Activated CD4-positive, CD25-positive, alpha-beta regulatory T cell (primary cell): Measurements from ENCODE around the gene CYP2A13.
A peak's percentile ranks its signal among the peaks of the same experiment; 100 is the strongest.
"Not testable (repeated sequence)": the region's sequence is repeated elsewhere in the genome, so short reads cannot be mapped to it uniquely, and the experiment has no call there.

Experiments
- DNase-seq, 4 experiments: peaks; one replicate each; lab custom pipeline; 2025; lab: John Stamatoyannopoulos, UW

CYP2A13 gene

DNA sequence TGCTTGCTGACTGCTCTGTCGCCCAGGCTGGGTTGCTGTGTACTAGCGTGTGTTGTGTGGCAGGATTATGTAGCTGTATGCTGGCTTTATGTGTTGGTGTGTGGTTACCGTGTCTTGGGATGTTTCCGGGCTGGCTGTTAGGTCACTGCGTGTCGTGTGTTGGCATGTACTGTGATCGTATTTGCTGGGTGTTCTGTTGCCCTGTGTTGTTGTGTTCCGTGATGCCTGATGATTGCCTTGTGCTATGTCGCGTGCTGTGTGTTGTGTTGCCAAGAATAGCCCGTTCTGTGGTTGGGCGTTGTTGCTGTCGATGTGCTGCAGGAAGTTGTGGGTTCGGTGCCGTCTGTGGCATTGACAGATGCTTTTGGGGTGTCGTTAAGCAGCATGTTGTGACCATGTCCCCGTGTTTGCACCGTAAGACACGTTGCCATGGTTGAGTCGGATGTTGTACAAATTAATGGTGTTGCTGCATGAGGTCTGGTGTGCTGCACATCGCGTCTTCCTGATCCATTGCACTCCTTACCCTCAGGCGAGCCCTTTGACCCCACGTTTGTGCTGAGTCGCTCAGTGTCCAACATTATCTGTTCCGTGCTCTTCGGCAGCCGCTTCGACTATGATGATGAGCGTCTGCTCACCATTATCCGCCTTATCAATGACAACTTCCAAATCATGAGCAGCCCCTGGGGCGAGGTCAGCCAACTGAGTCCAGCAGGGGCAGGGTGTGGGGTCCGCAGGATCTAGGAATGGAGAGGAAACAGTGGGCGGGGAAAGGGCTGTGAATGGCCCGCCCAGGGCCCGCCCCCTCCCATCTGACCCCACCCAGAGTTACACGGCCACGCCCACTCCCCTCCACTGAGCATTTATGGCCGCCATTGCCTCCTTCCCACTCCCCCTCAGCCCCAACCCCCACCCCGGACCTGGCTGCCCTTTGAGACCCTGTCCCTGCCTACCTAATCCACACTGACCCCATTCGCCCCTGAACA is 33.0 kb downstream of the CYP2A13 start:
- DNase-seq, result peak in 1 of 4 experiments; percentile 23

DNA sequence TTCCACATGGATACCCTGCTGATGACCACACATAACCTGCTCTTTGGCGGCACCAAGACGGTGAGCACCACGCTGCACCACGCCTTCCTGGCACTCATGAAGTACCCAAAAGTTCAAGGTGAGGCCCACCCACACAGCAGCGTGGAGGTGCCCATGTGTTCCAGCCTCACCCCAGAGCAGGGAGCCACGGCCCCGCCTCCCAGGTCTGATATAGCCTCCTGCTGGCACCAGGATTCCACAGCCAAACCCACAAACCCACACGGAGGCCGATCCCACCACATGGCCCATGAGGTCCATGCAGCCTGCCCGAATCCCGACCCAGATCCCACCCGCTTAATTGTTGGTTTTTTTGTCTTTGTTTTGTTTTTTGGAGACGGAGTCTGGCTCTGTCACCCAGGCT is 34.6 kb downstream of the CYP2A13 start:
- DNase-seq, result not testable (repeated sequence)

DNA sequence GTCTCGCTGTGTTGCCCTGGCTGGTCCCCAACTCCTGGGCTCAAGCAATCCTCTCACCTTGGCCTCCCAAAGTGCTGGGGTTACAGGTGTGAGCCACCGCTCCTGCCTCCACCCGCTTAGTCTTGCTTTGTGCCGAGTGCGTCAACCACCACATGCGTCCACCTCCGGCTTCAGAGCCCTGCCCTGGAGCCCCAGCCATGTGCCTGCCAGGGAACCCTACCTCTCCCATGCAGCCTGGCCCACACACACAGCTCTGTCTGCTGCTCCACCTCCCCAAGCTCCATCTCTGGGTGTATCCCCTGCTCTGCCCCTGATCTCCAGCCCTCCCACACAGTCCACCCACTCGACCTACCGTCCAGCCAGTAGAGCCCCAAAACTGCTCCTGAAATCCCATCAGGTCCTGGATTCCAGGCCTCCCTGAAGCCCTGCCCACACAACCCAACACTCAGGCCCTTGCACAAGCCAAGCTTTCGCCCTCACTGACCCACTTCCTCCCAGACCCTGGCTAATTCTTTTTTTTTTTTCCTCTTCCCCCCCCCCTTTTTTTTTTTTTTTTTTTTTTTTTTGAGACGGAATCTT is 35.6 kb downstream of the CYP2A13 start:
- no peak for DNase-seq

DNA sequence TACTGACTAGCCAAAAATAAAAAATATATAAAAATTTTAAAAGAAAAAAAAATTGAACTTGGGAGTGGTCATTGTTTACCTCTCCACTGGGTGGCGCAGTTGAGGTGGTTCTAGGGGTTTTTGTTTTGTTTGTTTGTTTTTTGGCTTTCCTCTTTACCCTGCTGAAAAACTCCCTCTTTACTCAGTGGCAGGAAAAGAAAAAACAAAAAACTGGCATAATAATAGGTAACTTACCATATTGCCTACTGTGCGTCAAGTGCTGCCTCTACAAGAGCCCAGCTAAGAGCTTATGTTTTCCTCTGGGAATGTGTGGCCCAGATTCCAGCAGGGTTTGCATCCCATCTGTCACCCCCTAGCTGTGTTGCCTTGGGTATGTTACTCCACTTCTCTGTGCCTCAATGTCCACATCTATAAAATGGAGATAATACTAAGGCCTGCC is 38.5 kb downstream of the CYP2A13 start:
- not testable (repeated sequence) for DNase-seq

DNA sequence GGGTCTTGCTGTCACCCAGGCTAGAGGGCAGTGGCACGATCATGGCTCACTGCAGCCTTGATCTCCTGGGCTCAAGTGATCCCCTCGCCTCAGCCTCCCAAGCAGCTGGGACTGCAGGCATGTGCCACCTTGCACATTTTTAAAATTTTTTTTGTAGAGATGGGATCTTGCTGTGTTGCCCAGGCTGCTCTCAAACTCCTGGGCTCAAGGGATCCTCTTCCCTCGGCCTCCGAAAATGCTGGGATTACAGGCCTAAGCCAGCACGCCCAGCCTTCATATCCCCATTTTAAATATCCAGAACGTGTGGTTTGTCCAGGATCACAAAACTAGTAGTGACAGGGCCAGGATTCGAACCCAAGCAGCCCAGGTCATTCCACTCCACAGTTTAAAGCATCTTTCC is 39.1 kb downstream of the CYP2A13 start:
- not testable (repeated sequence) for DNase-seq

DNA sequence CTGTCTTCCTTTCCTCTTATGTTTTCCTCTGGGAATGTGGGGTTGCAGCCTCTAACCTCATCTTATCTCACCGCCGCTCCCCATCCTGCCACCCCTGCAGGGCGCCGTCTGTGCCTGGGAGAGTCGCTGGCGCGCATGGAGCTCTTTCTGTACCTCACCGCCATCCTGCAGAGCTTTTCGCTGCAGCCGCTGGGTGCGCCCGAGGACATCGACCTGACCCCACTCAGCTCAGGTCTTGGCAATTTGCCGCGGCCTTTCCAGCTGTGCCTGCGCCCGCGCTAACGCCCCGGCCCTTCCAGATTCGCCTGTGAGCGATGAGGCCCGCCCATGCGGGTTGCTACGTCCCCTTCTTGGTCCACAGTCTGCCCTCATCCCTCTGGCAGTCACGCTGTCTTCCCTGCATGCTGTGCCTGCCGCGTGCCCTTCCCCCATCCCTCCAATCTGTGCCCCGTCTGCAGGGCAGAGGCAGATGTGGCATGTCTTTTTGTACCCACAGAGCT is 39.6 kb downstream of the CYP2A13 start:
- DNase-seq, result peak; percentile 33 to 70 (median 54)

DNA sequence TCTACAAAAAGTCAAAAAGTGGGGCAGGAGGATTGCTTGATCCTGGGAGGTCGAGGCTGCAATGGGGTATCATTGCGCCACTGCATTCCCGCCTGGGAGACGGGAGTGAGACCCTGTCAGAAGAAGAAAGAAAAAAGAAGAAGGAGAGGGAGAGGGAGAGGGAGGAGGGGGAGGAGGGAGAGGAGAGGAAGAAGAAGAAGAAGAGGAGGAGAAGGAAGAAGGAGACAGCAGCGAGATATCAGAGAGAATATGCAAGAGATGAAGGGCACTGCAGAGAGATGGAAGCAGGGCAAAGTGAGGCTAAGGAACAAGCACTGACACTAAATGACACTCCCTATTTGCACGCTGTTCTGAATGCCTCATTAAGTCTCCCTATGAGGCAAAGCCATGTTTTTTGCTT is 40.4 kb downstream of the CYP2A13 start:
- DNase-seq, result no peak

DNA sequence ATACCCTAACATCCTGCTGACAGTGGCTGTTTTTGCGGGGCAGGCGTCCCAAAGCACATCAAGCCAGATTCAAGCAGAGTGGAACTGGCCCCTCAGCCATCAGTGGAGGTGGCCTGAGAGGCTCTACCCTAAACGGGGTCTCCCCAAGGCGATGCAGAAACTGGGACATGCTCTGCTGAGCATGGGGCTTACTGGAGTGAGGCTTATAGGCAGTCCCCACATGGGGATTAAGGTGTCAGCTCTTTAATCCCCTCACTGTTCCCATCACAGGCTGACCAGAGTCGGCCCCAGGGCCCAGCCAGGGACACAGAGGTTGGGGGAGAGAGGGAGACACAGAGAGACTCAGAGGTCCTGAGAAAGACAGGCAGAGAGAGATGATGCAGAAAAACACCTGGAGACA is 42.9 kb downstream of the CYP2A13 start:
- DNase-seq, result no peak

DNA sequence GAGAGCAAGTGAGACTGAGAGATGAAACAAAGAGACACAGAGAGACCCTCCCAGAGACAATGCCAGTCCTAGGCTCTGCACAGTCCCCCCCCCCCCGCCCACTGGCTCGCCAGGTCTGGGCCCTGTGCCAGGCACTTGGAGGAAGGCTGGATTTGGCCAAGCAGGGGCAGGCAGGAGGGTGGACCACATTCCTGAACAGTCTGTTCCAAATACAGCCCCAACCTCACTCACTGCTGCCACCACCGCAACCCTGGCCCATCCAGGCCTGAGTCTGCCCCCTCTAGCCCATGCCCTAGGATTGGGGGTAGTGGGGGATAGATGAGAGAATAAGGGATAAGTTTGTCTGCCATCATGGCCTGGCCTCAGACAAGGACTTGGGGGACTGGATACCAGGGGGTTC is 45.0 kb downstream of the CYP2A13 start:
- DNase-seq, result no peak

DNA sequence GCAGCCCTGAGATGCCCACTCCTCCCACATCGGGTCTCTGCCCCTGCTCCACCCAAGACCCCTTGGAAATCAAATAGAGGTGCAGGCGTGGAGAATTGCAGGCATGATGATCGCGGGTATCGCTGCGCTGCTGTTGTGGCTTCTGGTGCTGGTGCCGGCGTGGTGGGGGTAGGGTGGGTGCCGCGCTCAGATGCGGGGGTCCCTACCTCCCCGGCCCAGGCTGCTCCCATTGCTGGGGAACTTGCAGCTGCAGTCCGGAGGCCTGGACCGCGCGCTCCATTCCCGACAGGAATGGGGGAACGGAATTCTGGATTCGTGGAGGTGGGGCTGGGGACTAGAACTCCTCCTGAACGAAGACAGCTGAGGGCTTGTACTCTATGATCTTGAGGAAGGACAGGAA is 46.4 kb downstream of the CYP2A13 start:
- DNase-seq, result no peak

DNA sequence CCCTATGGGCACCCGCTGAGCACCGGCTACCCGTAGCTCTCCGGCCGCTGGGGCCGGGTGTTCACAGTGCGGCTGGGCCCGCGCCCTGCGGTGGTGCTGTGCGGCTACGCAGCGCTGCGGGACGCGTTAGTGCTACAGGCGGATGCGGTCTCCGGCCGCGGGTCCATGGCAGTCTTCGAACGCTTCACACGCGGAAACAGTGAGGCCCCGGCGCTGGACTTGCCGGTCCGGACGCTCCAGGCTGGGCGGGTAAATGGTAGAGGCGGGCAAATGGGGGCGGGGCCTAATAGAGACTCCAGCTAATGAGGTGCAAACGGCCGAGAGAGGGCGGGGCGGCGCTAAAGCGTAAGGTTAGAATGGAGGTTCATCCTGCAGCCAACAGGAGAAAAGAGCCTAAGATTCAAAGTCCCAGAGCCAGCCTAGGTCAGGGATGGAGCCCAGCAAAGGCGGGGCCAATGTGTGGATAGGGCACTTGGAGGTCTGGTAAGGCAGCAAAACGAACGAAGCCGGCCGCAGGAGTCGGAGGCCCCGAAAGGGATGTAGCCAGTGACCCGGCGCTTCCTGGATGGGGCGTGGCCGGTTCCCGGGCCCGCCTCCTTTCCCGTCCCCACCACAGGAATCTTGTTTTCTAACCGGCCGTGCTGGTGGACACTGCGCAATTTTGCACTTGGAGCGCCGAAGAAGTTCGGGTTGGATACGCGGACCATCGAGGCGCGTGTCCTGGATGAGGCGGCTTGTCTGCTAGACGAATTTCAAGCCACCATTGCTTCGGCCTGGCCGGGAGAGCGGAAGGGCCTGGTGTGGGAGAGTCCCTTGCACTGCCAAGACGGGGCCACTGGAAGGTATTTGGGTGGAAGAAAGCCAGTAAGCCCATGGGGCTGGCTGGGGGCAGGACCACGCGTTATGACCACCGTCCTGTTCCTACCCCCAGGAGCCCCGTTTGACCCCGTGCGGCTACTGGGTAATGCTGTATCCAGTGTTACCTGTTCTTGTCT is 47.4 kb downstream of the CYP2A13 start:
- peak in 2 of 4 experiments; percentile 10 to 17 for DNase-seq

DNA sequence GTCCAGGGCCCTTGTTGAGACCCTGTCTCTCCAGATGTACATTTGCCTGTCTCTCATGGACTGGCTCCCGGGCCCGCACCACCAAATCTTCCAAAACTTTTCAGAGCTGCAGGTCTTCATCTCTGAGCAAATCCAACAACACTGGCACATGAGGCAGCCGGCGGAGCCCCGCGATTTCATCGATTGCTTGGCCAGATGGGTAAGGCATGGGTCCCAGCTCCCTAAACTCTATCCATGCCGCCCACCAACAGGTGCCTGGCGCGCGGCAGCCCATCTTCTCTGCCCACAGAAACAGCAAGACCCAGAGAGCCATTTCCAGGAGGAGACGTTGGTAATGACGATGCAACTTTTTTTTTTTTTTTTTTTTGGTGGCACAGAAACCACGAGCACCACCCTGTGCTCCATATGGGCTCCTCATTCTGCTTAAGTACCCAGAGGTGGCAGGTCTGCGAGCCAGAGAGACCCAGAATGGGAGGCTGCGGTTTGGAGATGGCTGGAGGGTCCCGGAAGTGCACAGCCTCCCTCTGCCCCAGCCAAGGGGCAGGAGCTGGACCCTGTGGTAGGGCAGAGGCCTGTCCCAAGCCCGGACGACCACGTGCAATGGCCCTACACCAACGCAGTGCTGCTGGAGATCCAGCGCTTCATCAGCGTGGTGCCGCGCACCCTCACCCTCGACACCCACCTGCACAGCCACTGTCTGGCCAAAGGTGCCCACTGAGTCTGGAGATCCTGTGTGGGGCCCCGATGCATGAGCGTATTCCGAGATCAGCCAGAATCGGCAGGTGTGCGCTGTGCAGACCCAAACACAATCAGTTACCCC is 48.6 kb downstream of the CYP2A13 start:
- DNase-seq, result no peak

DNA sequence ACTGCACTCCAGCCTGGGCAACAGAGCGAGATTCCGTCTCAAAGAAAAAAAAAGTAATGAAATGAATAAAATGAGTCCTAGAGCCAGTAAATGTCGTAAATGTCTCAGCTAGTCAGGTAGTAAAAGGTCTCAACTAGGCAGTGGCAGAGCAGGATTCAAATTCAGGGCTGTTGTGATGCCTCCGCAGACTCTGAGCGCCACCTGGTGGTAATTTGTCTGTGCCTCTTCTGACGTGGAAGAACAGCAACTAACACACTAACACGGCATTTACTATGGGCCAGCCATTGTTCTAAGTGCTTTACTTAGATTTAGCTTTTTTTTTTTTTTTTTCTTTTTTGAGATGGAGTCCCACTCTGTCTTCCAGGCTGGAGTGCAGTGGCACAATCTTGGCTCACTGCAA is 56.2 kb downstream of the CYP2A13 start:
- peak; percentile 65 to 81 (median 78) for DNase-seq
